Stimulated activated CD8-positive, alpha-beta memory T cell treated with anti-CD3 and anti-CD28 coated beads, Interleukin-7, amount 100 ng/mL, for 24 hours (primary cell): ENCODE measurements around the gene G2E3.
"Not testable (repeated sequence)": the region's sequence is repeated elsewhere in the genome, so short reads cannot be mapped to it uniquely, and the experiment has no call there.

Experiments
- DNase-seq: peaks from one replicate; pipeline ENCODE4 v3.0.0-alpha.2; 2020; ENCODE audit warnings: low read depth

Gene G2E3

GRCh38 chr14:30558675-30559555, at the start of gene G2E3:
TSS of gene G2E3 (plus strand) at chr14:30559158. CDS start at chr14:30581080, 21,922 bp downstream.
- peak; percentile 86 for DNase-seq

- DNase-seq = no peak
Observed at GRCh38 chr14:30517737-30518136, 41.2 kb upstream of the G2E3 start.

- no peak for DNase-seq
Observed at GRCh38 chr14:30518867-30519560, 39.9 kb upstream of the G2E3 start.

- no peak for DNase-seq
Observed at GRCh38 chr14:30519961-30520360, 39.0 kb upstream of the G2E3 start.

GRCh38 chr14:30520536-30520935, 38.4 kb upstream of the G2E3 start:
- DNase-seq = no peak

- DNase-seq = no peak
Observed at GRCh38 chr14:30521899-30522736, 36.8 kb upstream of the G2E3 start.

GRCh38 chr14:30525833-30526232, 33.1 kb upstream of the G2E3 start:
- DNase-seq = no peak

- no peak for DNase-seq
Observed at GRCh38 chr14:30527196-30527595, 31.8 kb upstream of the G2E3 start.

- DNase-seq = no peak
Observed at GRCh38 chr14:30528119-30528518, 30.8 kb upstream of the G2E3 start.

- no peak for DNase-seq
Observed at GRCh38 chr14:30528778-30529642, 29.9 kb upstream of the G2E3 start.

GRCh38 chr14:30532264-30532663, 26.7 kb upstream of the G2E3 start:
- DNase-seq = no peak

GRCh38 chr14:30533126-30533525, 25.8 kb upstream of the G2E3 start:
- no peak for DNase-seq

GRCh38 chr14:30541318-30541717, 17.6 kb upstream of the G2E3 start:
- no peak for DNase-seq

- not testable (repeated sequence) for DNase-seq
Observed at GRCh38 chr14:30546735-30547134, 12.2 kb upstream of the G2E3 start.

- DNase-seq = no peak
Observed at GRCh38 chr14:30547388-30548048, 11.4 kb upstream of the G2E3 start.

- no peak for DNase-seq
Observed at GRCh38 chr14:30550335-30550734, 8.6 kb upstream of the G2E3 start.

- DNase-seq = no peak
Observed at GRCh38 chr14:30551460-30551859, 7.5 kb upstream of the G2E3 start.

- no peak for DNase-seq
Observed at GRCh38 chr14:30553311-30553989, 5.5 kb upstream of the G2E3 start.

- no peak for DNase-seq
Observed at GRCh38 chr14:30558362-30558674, 640 bp upstream of the G2E3 start.

- no peak for DNase-seq
Observed at GRCh38 chr14:30559638-30560091, 707 bp downstream of the G2E3 start.
